T-cell (primary cell): ENCODE data around the gene KRTAP2-4. TPM values are rescaled to one million over a fixed set of nuclear protein-coding genes. Genes with fewer than 3 reads are reported as not detected.
"Not testable (repeated sequence)": the region's sequence is repeated elsewhere in the genome, so short reads cannot be mapped to it uniquely, and the experiment has no call there.

Experiments
- ATAC-seq, 4 experiments: fragments of 200-7000 bp in 3 of 4; fragments of 150-1000 bp in 1 of 4; cut with Tn5 transposase; replicated peaks in 1 of 4; 1 replicate in 3 of 4; 2 replicates in 1 of 4; pipeline ENCODE4 v1.10.0; 2021; ENCODE audit warnings: moderate library complexity in 3 of 4, mild to moderate bottlenecking in 2 of 4, moderate number of reproducible peaks in 1 of 4
- CTCF ChIA-PET, 2 donors: fragments of 300-600 bp; sonication (Branson Sonifier 250); formaldehyde crosslinking; loops; one replicate each; lab custom pipeline; 2022; ENCODE audit warnings: antibody characterized with exemption in 2 of 2; lab: Charles Lee
- POLR2A ChIA-PET, 2 donors: fragments of 300-600 bp; sonication (Branson Sonifier 250); formaldehyde crosslinking; loops; one replicate each; lab custom pipeline; 2022; ENCODE audit warnings: antibody characterized with exemption in 2 of 2; lab: Charles Lee
- DNase-seq, 35 experiments: peaks; one replicate each; pipeline versions ENCODE4 v3.0.0 to v3.0.0-alpha.2; 2013 to 2023
- H3K27ac ChIP-seq: one replicate; pipeline ENCODE4 v1.5.1; 2013; ENCODE audit warnings: low read length
- H3K27me3 ChIP-seq, 2 experiments: replicated peaks in 1 of 2; 1 replicate in 1 of 2; 2 replicates in 1 of 2; pipeline versions ENCODE4 v1.6.1 to v1.7.0; 2013; ENCODE audit warnings: low read length in 1 of 2, mixed read lengths in 1 of 2; ENCODE audit not compliant: control insufficient read depth in 2 of 2, insufficient read depth in 2 of 2; ENCODE audit errors: extremely low read depth in 1 of 2
- H3K36me3 ChIP-seq, 2 donors: 1 replicate in 1 of 2; 2 replicates in 1 of 2; pipeline versions ENCODE4 v1.6.1 to v1.7.0; 2013; ENCODE audit warnings: low read length in 1 of 2; ENCODE audit not compliant: control insufficient read depth in 2 of 2, insufficient read depth in 1 of 2; ENCODE audit errors: extremely low read depth in 1 of 2
- H3K4me1 ChIP-seq, 2 experiments: 1 replicate in 1 of 2; 2 replicates in 1 of 2; pipeline versions ENCODE4 v1.6.1 to v1.7.0; 2013; ENCODE audit warnings: low read length in 2 of 2, mixed read lengths in 1 of 2; ENCODE audit not compliant: insufficient read depth in 2 of 2, control insufficient read depth in 1 of 2; ENCODE audit errors: extremely low read depth in 1 of 2
- H3K4me3 ChIP-seq, 2 donors: 1 replicate in 1 of 2; 2 replicates in 1 of 2; pipeline versions ENCODE4 v1.5.1 to v1.7.0; 2013; ENCODE audit warnings: mild to moderate bottlenecking in 2 of 2, low read length in 1 of 2, moderate library complexity in 1 of 2; ENCODE audit not compliant: control insufficient read depth in 1 of 2; ENCODE audit errors: extremely low read depth in 1 of 2
- H3K9me3 ChIP-seq: 2 replicates; pipeline ENCODE4 v1.7.0; 2013
- H3K27ac Mint-ChIP-seq, 2 donors: one replicate each; pipeline ENCODE4 v1.8.0; 2020 to 2021; ENCODE audit warnings: mild to moderate bottlenecking in 2 of 2, mixed read lengths in 2 of 2
- H3K27me3 Mint-ChIP-seq, 2 donors: one replicate each; pipeline ENCODE4 v1.8.0; 2021 to 2022; ENCODE audit warnings: mixed read lengths in 2 of 2
- H3K36me3 Mint-ChIP-seq: one replicate; pipeline ENCODE4 v1.8.0; 2021; ENCODE audit warnings: mixed read lengths
- H3K4me1 Mint-ChIP-seq, 3 donors: one replicate each; pipeline ENCODE4 v1.8.0; 2020 to 2022; ENCODE audit warnings: mixed read lengths in 3 of 3, mild to moderate bottlenecking in 1 of 3
- H3K4me3 Mint-ChIP-seq, 3 donors: one replicate each; pipeline ENCODE4 v1.8.0; 2020 to 2022; ENCODE audit warnings: mild to moderate bottlenecking in 3 of 3, mixed read lengths in 3 of 3, moderate library complexity in 3 of 3
- H3K9me3 Mint-ChIP-seq, 3 donors: one replicate each; pipeline ENCODE4 v1.8.0; 2020 to 2022; ENCODE audit warnings: mixed read lengths in 3 of 3
- WGBS: methylation state at CpG from one replicate; pipeline ENCODE4 v1.1.5; 2013; ENCODE audit warnings: missing lambda C conversion rate; ENCODE audit not compliant: insufficient coverage; 5-methylcytosine and 5-hydroxymethylcytosine counted together
- total RNA-seq, 35 experiments: library from RNA in 6 of 35; stranded (reverse) in 6 of 35; fragments of 120-200 nt in 1 of 35; gene quantifications; one replicate each; pipeline versions ENCODE4 v1.2.1 to v1.2.4 and lab custom pipeline; 2013 to 2026

The KRTAP2-4 gene
- total RNA-seq, 5 donors from 2014 or later (not counting 1 experiment from before 2014, with no cell fraction given) = not detected

DNA sequence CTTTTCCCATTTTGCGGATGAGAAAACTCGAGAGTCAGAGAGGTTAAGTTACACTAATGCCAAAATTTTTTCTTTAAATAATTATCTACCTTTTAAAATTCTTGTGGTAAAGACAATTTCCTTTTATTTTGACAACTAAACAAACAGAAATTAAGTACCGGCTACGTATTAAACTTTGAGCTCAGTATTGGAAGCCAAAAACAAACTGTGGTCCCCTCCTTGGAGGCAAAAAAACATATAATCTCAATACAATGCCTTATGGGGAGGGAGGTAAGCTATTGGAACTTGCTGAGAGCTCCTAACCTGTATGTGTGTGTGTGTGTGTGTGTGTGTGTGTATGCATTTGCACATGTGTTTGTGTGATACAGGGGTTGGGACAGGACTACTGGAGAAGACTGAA lies 2.2 kb downstream of the KRTAP2-4 start:
- Mint-ChIP-seq H3K4me3 (no peak overlapping the region), H3K4me1 (peaks cover 0 to 4% (median 0%) of the 10 kb centered on the region in 3 donors), H3K27me3 (peaks cover 26 to 31% of the 10 kb centered on the region in 2 donors), H3K9me3 (no peaks in the 10 kb centered on the region), H3K36me3 (no peaks in the 10 kb centered on the region), H3K27ac (no peak overlapping the region)
- WGBS = no CpG with 5 or more reads among the region's 4 CpGs
- H3K27me3 ChIP-seq = peaks cover 3 to 4% of the 10 kb centered on the region in 2 experiments
- ChIA-PET POLR2A (no interaction called here), CTCF (no interaction called here)
- H3K36me3 ChIP-seq = no peaks in the 10 kb centered on the region
- H3K9me3 ChIP-seq = no peaks in the 10 kb centered on the region
- H3K4me3 ChIP-seq = no peak overlapping the region
- H3K27ac ChIP-seq = no peak overlapping the region
- ATAC-seq = no peak
- no peak for DNase-seq
- H3K4me1 ChIP-seq = no peaks in the 10 kb centered on the region

DNA sequence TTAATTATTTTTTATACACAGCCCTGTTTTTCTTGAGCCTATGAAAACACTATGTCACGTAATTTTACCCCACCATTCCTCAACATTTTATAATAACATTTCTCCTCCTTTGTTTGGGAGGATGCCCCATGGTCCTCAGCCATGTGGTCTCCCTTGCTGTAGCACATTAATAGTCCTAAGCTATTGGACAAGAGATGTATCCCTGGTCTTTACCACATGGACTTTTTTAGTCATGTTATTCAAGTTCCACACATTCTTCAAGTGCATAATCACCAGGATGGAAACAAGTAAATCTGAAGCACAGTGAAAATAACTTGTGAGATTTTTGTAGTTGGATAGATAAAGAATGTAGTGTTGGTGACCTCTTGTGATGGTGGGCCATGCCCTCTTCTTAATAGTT lies 3.7 kb downstream of the KRTAP2-4 start:
- Histone ChIP-seq H3K4me3 (no peak overlapping the region), H3K27me3 (peaks cover 4 to 8% of the 10 kb centered on the region in 2 experiments), H3K36me3 (no peaks in the 10 kb centered on the region), H3K9me3 (no peaks in the 10 kb centered on the region), H3K4me1 (no peaks in the 10 kb centered on the region), H3K27ac (no peak overlapping the region)
- H3K9me3 Mint-ChIP-seq = peaks cover 0 to 3% (median 0%) of the 10 kb centered on the region in 3 donors
- H3K4me1 Mint-ChIP-seq = peaks cover 0 to 4% (median 0%) of the 10 kb centered on the region in 3 donors
- H3K27me3 Mint-ChIP-seq = peaks cover 39 to 43% of the 10 kb centered on the region in 2 donors
- ChIA-PET POLR2A (no interaction called here), CTCF (no interaction called here)
- H3K4me3 Mint-ChIP-seq = no peak overlapping the region
- DNase-seq = no peak
- no peak for ATAC-seq
- H3K27ac Mint-ChIP-seq = no peak overlapping the region
- no CpG with 5 or more reads among the region's 1 CpG for WGBS
- no peaks in the 10 kb centered on the region for H3K36me3 Mint-ChIP-seq

DNA sequence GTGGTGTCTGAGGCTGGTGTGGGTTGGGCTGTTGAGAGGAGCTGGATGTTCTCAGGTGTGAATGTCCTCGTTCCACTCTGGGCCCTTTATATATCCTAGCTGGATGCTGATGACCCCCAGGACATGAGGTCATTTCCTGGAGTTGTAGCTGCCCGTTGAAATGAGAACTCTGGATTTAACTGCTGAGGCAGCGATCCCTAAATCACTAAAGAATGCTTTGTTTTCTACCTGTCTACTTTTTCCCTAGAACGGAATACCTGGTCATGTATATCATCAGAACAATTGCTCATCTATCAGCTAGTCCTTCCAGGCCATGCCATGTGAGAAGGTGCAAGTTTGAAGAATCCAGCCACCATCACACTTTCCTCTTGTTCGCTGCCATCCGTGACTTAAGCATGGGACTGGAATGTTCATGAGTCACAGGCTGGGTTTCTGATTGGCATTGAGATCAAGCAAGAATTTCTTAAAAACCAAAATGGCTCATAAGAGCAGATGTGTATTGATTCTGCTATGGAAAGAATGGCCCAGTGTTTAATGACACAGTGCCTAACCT lies 5.6 kb downstream of the KRTAP2-4 start, which contains the start of gene KRTAP2-3:
Gene KRTAP2-3, minus strand, starts transcription at position 63 of the 553 bp plus-strand sequence. CDS start 64 bp downstream, outside the sequence.
- Mint-ChIP-seq H3K9me3 (peaks cover 0 to 3% (median 0%) of the 10 kb centered on the region in 3 donors), H3K36me3 (no peaks in the 10 kb centered on the region), H3K4me1 (peaks cover 0 to 4% (median 0%) of the 10 kb centered on the region in 3 donors), H3K27ac (no peak within 1 kb of the TSS), H3K27me3 (peaks cover 41 to 53% of the 10 kb centered on the region in 2 donors), H3K4me3 (no peak within 1 kb of the TSS)
- Histone ChIP-seq H3K27ac (no peak within 1 kb of the TSS), H3K27me3 (peaks cover 7 to 8% of the 10 kb centered on the region in 2 experiments), H3K4me3 (no peak within 1 kb of the TSS), H3K4me1 (no peaks in the 10 kb centered on the region), H3K9me3 (no peaks in the 10 kb centered on the region), H3K36me3 (no peaks in the 10 kb centered on the region)
- ATAC-seq (no peak), DNase-seq (no peak)
- WGBS = 71% methylated on average over 4 of the region's 6 CpGs
- POLR2A ChIA-PET = interaction anchor here in 1 of 2 donors (0.7 kb wide), 1 partner anchor 10 kb away, joined by 4 read pairs; no protein-coding TSS in a partner anchor
- CTCF ChIA-PET = no interaction called here

DNA sequence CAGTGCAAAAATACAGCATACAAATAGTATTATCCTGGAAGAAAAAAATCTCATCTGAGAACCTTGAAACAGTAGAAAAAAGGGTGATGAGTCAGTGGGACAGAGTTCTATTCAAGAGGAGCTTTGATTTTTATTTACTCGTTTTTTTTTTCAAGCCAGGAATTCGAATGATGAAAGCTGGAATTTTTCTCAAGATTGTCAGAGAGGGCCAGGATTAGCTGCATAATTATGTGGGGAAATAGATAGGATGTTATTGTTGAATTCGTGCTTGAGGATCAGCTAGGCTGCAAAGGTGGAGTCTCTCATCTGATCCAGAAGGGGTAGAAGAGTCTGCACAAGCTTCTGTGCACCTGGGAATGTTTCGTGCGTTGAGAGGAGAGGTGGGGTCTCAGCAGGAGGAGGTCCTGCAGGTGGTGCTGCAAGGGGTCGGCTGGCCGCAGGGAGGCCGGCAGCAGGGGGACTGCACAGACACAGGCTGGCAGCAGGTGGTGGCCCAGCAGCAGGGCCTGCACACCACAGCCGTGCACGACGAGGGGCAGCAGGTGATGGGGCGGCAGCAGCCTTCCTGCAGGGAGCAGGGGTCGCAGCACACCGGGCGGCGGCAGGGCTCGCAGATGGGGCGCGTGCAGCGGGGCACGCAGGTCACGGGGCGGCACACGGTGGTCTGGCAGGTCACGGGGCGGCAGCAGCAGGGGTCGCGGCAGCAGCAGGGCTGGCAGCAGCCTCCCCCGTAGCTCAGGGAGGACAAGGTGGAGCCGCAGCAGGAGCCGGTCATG lies 6.2 kb downstream of the KRTAP2-4 start:
- H3K4me1 ChIP-seq, H3K27ac Mint-ChIP-seq, H3K4me1 Mint-ChIP-seq, H3K4me3 Mint-ChIP-seq, H3K9me3 ChIP-seq, H3K27ac ChIP-seq, H3K36me3 Mint-ChIP-seq, H3K9me3 Mint-ChIP-seq, H3K36me3 ChIP-seq, H3K27me3 ChIP-seq, DNase-seq, CTCF ChIA-PET, H3K4me3 ChIP-seq, ATAC-seq: not testable (repeated sequence)
- WGBS = 70% methylated on average over 7 of the region's 31 CpGs
- H3K27me3 Mint-ChIP-seq = peaks cover 42 to 54% of the 10 kb centered on the region in 2 donors
- POLR2A ChIA-PET = interaction anchor here (0.6 to 0.7 kb wide), 2 partner anchors 351 to 1382 kb away, joined by 3 read pairs; no protein-coding TSS in a partner anchor

DNA sequence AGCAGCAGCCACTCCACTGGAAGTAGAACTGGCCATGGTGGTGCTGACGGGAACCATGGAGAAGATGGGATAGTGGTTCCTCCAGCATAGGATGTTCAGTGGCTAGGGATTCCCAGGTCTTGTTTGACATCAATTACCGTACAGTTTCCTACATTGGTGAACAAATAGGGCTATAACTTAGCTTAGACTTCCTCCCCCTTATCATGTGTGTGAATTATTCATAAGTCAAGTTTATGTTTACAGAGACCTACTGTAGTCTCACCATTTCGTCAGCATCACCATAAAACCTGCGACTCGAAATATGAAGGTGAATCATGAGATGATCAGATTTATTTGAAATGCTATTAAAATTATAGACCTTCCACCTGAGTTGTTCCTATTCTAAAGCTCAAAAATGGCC lies 6.9 kb downstream of the KRTAP2-4 start:
- H3K9me3 ChIP-seq = no peaks in the 10 kb centered on the region
- H3K9me3 Mint-ChIP-seq = peaks cover 0 to 3% (median 0%) of the 10 kb centered on the region in 3 donors
- H3K4me1 Mint-ChIP-seq = peaks cover 0 to 4% (median 0%) of the 10 kb centered on the region in 3 donors
- DNase-seq (no peak), ATAC-seq (no peak)
- ChIA-PET CTCF (no interaction called here), POLR2A (interaction anchor here (0.6 to 0.7 kb wide), 2 partner anchors 350 to 1381 kb away, joined by 3 read pairs; no protein-coding TSS in a partner anchor)
- H3K27ac ChIP-seq = no peak overlapping the region
- H3K27ac Mint-ChIP-seq = no peak overlapping the region
- no peaks in the 10 kb centered on the region for H3K4me1 ChIP-seq
- peaks cover 41 to 58% of the 10 kb centered on the region in 2 donors for H3K27me3 Mint-ChIP-seq
- H3K27me3 ChIP-seq = peaks cover 7 to 8% of the 10 kb centered on the region in 2 experiments
- H3K4me3 ChIP-seq = no peak overlapping the region
- H3K4me3 Mint-ChIP-seq = no peak overlapping the region
- H3K36me3 ChIP-seq = no peaks in the 10 kb centered on the region
- no peaks in the 10 kb centered on the region for H3K36me3 Mint-ChIP-seq
- no CpG with 5 or more reads among the region's 5 CpGs for WGBS

DNA sequence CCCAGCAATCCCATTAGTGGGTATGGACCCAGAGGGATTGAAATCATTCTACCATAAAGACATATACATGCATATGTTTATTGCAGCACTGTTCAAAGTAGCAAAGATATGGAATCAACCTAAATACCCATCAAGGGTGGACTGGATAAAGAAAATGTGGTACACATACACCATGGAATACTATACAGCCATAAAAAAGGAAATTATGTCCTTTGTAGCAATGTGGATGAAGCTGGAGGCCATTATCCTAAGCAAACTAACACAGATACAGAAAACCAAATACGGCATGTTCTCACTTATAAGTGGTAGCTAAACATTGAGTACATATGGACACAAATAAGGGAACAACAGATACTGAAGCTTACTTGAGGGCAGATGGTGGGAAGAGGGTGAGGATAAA lies 8.1 kb downstream of the KRTAP2-4 start:
- Histone ChIP-seq H3K4me3 (no peak overlapping the region), H3K27me3 (peaks cover 7 to 8% of the 10 kb centered on the region in 2 experiments), H3K27ac (no peak overlapping the region), H3K9me3 (no peaks in the 10 kb centered on the region), H3K36me3 (no peaks in the 10 kb centered on the region), H3K4me1 (no peaks in the 10 kb centered on the region)
- ATAC-seq (no peak), DNase-seq (no peak)
- WGBS = no CpG with 5 or more reads among the region's 1 CpG
- H3K27ac Mint-ChIP-seq = no peak overlapping the region
- peaks cover 41 to 58% of the 10 kb centered on the region in 2 donors for H3K27me3 Mint-ChIP-seq
- peaks cover 0 to 4% (median 0%) of the 10 kb centered on the region in 3 donors for H3K4me1 Mint-ChIP-seq
- ChIA-PET POLR2A (no interaction called here), CTCF (no interaction called here)
- peaks cover 0 to 3% (median 0%) of the 10 kb centered on the region in 3 donors for H3K9me3 Mint-ChIP-seq
- no peak overlapping the region for H3K4me3 Mint-ChIP-seq
- no peaks in the 10 kb centered on the region for H3K36me3 Mint-ChIP-seq
